ES-I3 (cell line): Measurements from ENCODE around the gene KANK3.
A peak's percentile ranks its signal among the peaks of the same experiment; 100 is the strongest.

Source experiments
- H3K36me3 ChIP-seq: 2 replicates; pipeline ENCODE4 v1.6.1; 2013; ENCODE audit warnings: mild to moderate bottlenecking, low read length, control low read depth, moderate library complexity; ENCODE audit not compliant: insufficient read depth
- H3K4me1 ChIP-seq: 2 replicates; pipeline ENCODE4 v1.6.1; 2013; ENCODE audit warnings: mild to moderate bottlenecking, control low read depth, low read length; ENCODE audit not compliant: insufficient read depth
- H3K9ac ChIP-seq: 2 replicates; pipeline ENCODE4 v1.6.1; 2013; ENCODE audit warnings: low read depth, mild to moderate bottlenecking, low read length, moderate library complexity
- H3K9me3 ChIP-seq: 2 replicates; pipeline ENCODE4 v1.6.1; 2013; ENCODE audit warnings: mild to moderate bottlenecking, low read length, moderate library complexity; ENCODE audit not compliant: control insufficient read depth, insufficient read depth

Gene KANK3

GRCh38 chr19:8337728-8338127 is 5.3 kb downstream of the KANK3 start:
- no peak overlapping the region for H3K9ac ChIP-seq
- H3K36me3 ChIP-seq, result no peaks in the 10 kb centered on the region
- H3K4me1 ChIP-seq, result peaks cover 3% of the 10 kb centered on the region; the same call in 1 of the 2 replicates

GRCh38 chr19:8336660-8337059 is 6.4 kb downstream of the KANK3 start:
- Histone ChIP-seq H3K9me3 (no peaks in the 10 kb centered on the region), H3K36me3 (no peaks in the 10 kb centered on the region), H3K9ac (no peak overlapping the region), H3K4me1 (peaks cover 3% of the 10 kb centered on the region; the same call in 1 of the 2 replicates)

More at GRCh38 chr19:8337728-8338127, 5.3 kb downstream of the KANK3 start:
- H3K9me3 ChIP-seq, result no peaks in the 10 kb centered on the region

GRCh38 chr19:8336072-8336569 is 6.9 kb downstream of the KANK3 start:
- no peaks in the 10 kb centered on the region for H3K36me3 ChIP-seq
- H3K4me1 ChIP-seq, result peaks cover 3% of the 10 kb centered on the region; the same call in 1 of the 2 replicates
- H3K9me3 ChIP-seq, result no peaks in the 10 kb centered on the region
- no peak overlapping the region; the same call in 1 of the 2 replicates for H3K9ac ChIP-seq

DNA sequence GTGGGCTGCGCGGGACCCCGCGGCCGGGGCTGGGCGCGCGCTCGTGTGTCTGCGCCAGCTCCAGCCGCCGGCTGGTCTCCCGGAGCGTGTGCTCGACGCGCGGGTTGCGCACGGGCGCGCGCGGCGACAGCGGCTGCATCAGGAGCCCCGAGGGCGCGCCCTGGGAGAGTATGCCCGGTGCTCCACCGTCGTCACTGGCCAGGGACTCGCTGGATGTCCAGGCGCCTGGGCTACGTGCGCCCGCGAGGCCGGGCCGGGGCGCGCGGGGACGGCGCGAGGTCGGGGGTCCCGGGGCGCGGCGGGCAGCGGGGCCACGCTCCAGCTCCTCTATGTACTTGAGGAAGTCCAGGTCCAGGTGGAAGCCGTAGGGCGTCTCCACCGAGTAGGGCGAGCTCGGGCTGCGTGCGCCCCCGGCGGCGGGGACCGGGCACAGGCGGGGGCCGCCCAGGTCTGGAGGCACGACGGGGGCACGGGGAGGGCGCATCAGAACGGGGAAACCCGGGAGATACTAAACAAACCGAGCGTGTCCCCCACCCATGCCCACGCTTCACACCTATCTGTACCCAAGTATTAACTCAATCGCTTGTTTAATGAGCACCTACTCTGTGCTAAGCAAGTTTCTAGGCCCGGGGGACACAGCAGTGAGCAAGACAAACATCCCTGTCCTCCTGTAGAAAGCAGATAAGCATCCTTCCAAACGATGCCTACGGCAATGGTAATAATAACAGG is 7.6 kb downstream of the KANK3 start:
- Histone ChIP-seq H3K4me1 (peaks cover 3% of the 10 kb centered on the region; the same call in 1 of the 2 replicates), H3K36me3 (no peaks in the 10 kb centered on the region), H3K9me3 (no peaks in the 10 kb centered on the region), H3K9ac (peak overlapping the region; percentile 59; the same call in 1 of the 2 replicates)

DNA sequence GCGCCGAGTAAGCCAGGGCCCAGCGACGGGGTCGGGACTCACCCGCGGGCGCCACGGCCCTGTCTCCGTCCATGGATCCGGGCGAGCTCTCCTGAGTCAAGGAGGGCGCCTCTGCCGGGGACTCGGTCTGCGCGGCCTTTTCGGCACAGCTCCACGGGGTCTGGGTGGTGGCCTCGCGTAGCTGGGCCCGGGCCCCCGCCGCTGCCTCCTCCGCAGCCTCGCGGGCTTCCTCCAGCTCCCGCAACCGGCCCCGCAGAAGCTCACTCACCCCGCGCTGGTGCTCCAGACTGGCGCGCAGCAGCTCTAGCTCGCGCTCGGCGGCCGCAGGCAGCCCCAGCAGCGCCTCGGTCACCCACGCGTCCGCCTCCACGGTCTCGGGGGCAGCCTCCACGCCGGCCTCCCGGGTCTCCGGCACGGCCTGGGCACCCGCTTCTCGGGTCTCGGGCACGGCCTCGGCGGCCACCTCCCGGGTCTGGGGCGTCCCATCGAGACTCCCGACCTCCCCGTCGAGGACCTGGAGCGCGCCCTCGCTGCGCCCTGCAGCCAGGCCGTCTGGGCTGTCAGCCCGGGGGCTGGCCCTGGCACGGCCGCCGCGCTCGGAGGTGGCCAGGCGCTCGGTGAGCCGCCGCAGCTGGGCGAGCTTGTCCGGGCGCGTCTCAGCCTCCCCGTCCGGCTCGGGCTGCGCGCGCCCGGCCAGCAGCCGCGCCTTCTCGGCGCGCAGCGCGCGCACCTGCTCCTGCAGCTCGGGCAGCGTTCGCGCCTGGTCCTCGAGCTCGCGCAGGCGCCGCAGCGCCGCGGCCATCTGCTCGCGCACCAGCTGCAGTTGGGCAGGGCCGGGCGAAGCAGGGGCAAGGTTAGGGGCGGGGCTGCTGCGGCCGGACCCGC is 8.4 kb downstream of the KANK3 start:
- Histone ChIP-seq H3K36me3 (no peaks in the 10 kb centered on the region), H3K9me3 (no peaks in the 10 kb centered on the region), H3K4me1 (peaks cover 3% of the 10 kb centered on the region; the same call in 1 of the 2 replicates), H3K9ac (peak overlapping the region; percentile 59)

DNA sequence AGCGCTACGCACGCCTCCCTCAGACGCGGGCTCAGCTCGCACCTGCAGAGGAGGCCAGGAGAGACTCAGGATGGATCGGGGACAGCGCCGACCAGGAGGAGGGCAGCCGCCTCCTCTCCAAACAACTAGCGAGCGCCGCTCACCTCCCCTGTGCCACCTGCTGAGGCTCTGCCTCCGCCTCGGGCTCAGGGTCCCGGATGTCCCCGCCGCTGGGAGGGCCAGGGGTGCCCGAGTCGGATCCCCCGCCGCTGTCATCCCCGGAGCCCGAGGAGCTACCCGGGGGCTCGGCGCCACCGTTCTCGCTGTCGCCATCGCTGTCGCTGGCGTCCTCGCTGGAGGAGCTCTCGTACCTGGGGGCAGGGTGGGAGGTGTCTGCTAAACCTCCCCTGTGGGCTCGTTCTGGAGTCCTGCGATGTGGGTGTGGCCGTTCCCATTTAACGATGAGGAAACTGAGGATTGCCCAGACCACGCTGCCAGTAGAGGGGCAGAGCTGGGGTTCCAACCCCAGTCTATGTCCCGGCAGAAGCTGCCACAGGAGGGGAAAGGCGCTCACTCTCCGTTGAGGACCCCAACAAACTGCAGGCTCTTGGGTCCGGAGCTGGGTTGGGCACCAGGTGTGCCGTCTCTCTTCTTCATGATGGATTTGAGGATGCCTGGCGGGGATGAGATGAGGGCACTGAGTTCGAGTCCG is 9.2 kb downstream of the KANK3 start:
- H3K9ac ChIP-seq, result peak overlapping the region; percentile 59; the same call in 1 of the 2 replicates

DNA sequence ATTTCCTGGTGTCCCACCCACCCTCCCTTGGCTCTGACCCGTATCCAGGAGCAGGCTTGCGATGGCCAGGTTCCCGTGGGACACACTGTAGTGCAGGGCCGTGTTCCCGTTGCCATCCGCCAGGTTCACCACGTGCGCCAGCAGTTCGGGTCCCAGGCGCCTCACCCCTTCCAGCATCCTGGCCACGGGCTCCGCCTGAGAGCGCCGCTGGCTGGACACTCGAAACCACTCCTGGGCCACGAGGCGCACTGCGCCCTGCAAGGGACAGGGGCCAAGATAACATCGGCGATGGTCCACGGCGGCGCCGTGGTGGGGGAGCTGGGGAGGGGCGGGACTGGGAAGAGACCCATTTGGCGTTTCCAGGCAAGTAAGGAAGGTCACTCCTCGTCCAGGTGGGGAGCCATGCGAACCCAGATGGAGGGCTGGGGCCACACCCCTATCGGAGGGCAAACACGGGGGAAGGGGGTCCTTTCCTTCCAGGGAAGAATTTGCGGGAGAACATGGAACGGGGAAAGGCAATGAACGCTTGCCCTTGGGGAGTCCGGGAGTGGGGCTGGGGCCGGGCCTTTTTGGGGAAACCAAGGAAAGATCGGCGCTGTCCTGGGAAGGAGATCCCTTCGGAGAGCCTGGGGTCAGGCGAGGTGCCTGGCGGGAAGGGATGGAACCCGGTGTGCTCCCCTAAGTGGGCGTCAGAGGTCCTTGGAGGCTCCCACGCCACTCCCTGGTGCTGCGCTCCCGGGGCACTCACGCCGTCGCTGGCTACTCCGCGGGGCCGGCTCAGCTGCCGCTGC is 9.9 kb downstream of the KANK3 start:
- Histone ChIP-seq H3K9ac (peak overlapping the region; percentile 59; the same call in 1 of the 2 replicates), H3K9me3 (no peaks in the 10 kb centered on the region), H3K4me1 (no peaks in the 10 kb centered on the region), H3K36me3 (no peaks in the 10 kb centered on the region)

More for the DNA sequence above, 9.2 kb downstream of the KANK3 start:
- no peaks in the 10 kb centered on the region for H3K36me3 ChIP-seq
- H3K4me1 ChIP-seq, result peaks cover under 1% of the 10 kb centered on the region; the same call in 1 of the 2 replicates
- H3K9me3 ChIP-seq, result no peaks in the 10 kb centered on the region

DNA sequence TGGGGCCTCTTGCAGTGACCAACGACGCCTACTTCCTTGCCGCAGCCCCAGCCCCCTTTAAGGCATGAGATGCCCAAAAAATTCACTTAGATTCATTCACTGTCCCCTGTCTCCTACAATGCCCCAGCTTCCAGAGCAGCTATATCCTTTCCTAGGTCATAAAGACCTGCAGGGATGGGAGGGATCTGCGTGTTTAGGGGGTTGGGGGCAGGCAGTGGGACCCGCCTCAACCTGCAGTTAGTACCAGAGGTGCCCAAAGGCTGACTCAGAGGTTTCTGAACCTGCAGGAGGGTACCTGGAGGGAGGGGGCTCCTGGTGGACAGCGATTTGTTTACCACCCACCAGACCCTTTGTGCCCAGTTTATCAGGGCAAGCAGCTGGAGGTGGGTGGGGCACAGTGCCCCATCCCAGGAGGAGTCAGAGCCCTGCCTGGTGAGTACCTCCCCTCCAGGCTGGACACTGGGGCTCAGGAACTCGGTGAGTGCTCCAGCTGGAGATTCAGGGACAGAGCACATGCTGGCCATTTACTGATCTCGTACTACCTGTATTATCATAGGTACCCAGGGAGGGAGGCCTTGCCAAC is 11.7 kb downstream of the KANK3 start:
- H3K9ac ChIP-seq, result no peak overlapping the region

GRCh38 chr19:8329996-8330395 is 13.1 kb downstream of the KANK3 start:
- no peak overlapping the region for H3K9ac ChIP-seq
- H3K4me1 ChIP-seq, result no peaks in the 10 kb centered on the region
- H3K36me3 ChIP-seq, result no peaks in the 10 kb centered on the region
- H3K9me3 ChIP-seq, result no peaks in the 10 kb centered on the region

More for the DNA sequence above, 11.7 kb downstream of the KANK3 start:
- Histone ChIP-seq H3K9me3 (no peaks in the 10 kb centered on the region), H3K4me1 (no peaks in the 10 kb centered on the region), H3K36me3 (no peaks in the 10 kb centered on the region)

GRCh38 chr19:8325454-8325853 is 17.6 kb downstream of the KANK3 start:
- H3K36me3 ChIP-seq, result peaks cover 16% of the 10 kb centered on the region
- H3K4me1 ChIP-seq, result peaks cover 3% of the 10 kb centered on the region; the same call in 1 of the 2 replicates
- no peak overlapping the region for H3K9ac ChIP-seq
- H3K9me3 ChIP-seq, result no peaks in the 10 kb centered on the region

DNA sequence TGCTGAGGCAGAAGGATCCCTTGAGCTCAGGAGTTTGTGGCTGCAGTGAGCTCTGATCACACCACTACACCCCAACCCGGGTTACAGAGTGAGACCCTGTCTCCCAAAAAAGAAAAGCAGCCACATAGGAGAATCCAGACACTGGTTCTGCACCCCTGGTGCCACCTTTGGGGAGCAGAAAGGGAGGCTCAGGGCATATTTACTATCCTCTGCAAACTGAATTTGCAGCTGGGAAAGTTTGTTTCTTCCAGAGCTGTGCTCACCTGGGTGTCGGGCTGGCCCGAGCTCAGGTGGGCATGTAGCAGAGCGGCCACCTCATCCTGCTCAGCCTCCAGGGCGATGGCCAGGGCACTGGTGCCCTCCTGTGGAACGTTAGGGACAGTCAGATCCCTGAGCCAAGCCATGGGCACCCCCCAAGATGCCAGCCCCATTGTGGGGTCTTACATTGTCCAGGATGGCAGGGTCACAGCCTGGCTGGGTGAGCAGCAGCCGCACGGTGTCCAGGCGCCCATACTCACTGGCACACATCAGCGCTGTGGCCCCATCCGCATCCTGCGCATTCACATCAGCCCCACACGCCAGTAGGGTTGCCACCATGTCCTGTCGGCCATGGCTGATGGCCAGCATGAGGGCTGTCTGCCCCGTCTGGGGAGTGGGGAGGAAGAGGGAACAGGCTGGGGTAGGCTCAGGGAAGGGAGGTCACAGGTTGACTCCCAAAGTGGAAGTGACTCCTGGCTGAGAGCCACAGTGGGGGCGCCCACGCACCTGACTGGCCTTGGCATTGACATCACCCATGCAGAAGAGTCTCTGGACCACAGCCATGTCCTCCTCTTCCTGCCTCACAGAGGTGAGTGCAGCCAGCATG is 18.6 kb downstream of the KANK3 start:
- peaks cover 16% of the 10 kb centered on the region for H3K36me3 ChIP-seq
- H3K9ac ChIP-seq, result no peak overlapping the region
- peaks cover 3% of the 10 kb centered on the region; the same call in 1 of the 2 replicates for H3K4me1 ChIP-seq
- no peaks in the 10 kb centered on the region for H3K9me3 ChIP-seq

DNA sequence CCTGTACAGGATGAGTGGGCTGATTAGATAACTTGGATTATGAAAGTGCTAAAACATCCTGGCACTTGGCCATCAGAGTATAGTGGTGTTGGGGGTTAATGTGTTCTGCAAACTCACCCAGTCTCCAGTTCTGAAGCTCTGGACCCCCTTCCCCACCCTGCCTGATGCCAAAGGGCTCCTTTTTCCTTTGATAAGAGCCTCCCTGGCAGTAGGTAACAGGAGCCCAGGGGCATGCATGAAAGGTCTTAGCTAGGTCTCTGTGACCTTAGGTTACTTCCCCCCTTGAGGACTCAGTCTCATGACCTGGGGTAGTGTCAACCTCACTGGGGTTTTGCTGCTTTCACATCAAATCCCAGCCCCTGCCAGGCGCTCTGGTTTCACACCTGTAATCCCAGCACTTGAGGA is 19.3 kb downstream of the KANK3 start:
- Histone ChIP-seq H3K9ac (no peak overlapping the region), H3K4me1 (peaks cover 3% of the 10 kb centered on the region; the same call in 1 of the 2 replicates), H3K36me3 (peaks cover 16% of the 10 kb centered on the region), H3K9me3 (no peaks in the 10 kb centered on the region)
